HUDEP-2 (cell line): ENCODE measurements around the gene ZNF324.

Experiments
- DNase-seq, 76 experiments: peaks; one replicate each; lab custom pipeline; 2025; ENCODE audit not compliant: unreplicated experiment in 76 of 76; lab: John Stamatoyannopoulos, UW

ZNF324 gene

GRCh38 chr19:58519355-58520256 is 52.7 kb downstream of the ZNF324 start, which contains the start of gene ZBTB45:
TSS of gene ZBTB45 (minus strand) at chr19:58519810. CDS start at chr19:58517673, 2,137 bp downstream.
- DNase-seq = peak; percentile 80 to 99 (median 95)

GRCh38 chr19:58520257-58520599 is 53.3 kb downstream of the ZNF324 start:
- DNase-seq = no peak

- DNase-seq = no peak
Measured at GRCh38 chr19:58521651-58522050, 54.8 kb downstream of the ZNF324 start.

GRCh38 chr19:58522709-58523108 is 55.8 kb downstream of the ZNF324 start:
- no peak for DNase-seq
